HG02763 (cell line): Measurements from ENCODE around the gene MRPL38.
A peak's percentile ranks its signal among the peaks of the same experiment; 100 is the strongest.
"Not testable (repeated sequence)": the region's sequence is repeated elsewhere in the genome, so short reads cannot be mapped to it uniquely, and the experiment has no call there.

Experiments
- ATAC-seq: cut with Tn5 transposase; IDR thresholded peaks from one replicate; pipeline ENCODE4 v1.9.1; 2021; ENCODE audit warnings: mild to moderate bottlenecking, moderate library complexity; ENCODE audit not compliant: unreplicated experiment

MRPL38 gene

DNA sequence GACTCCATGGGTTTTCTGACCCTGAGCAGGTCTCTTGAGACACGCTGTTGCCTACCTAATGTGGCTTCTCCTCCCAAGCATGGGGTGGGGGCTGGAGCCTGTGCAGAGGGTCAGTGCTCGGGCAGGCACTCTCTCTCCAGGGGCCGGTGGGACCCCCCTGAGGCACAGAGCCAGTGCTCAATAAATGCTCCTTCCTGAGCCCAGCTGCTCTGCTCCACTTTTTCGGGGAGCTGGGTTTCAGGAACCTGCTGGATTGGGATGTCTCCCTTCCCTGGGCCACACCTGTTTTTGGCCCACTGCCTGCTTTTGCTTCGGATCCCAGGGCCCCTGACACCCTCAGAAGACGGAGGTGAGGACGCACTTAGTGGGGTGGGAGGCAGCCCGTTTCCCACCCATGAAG, 6.6 kb downstream of the MRPL38 start:
- ATAC-seq: no peak

DNA sequence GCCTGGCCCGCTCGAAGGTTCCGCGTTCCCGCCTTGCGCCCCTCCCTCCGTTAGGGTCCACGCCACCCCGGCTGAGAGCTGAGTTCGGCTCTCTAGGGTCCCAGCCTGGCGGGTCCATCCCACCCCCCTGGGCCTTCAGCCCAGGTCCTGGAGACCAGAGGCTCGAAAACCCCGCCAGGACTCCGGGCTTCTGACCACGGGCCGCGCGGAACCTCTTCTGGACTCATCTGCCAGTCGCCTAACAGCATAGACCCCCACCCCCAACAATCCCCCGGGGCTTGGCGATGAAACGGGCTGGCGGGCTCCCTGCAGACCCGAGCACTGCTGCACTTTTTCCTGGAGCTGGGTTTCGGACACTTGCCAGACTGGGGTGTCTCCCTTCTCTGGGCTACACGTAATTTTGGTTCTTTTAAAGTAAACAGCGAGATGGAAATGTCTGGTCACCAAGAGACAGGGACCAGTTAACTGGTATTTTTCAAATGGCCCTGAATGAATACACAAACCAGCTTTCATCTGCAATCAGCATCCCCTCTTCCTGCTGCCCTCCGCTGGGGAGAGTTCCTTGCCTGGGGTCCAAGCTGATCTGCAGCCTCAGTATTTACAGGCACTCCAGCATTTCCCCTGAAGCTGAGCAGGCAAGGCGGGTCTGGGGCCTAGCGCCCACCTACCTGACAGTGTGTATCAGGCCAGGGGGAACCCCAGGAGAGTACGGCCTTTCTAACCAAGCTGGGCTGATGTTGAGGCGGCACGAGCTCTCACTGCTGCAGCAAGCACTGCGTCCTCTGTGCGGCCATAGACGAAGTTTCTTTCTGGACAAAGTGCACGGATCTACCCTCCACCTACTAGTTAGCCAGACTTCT, 7.3 kb downstream of the MRPL38 start:
- ATAC-seq: no peak

DNA sequence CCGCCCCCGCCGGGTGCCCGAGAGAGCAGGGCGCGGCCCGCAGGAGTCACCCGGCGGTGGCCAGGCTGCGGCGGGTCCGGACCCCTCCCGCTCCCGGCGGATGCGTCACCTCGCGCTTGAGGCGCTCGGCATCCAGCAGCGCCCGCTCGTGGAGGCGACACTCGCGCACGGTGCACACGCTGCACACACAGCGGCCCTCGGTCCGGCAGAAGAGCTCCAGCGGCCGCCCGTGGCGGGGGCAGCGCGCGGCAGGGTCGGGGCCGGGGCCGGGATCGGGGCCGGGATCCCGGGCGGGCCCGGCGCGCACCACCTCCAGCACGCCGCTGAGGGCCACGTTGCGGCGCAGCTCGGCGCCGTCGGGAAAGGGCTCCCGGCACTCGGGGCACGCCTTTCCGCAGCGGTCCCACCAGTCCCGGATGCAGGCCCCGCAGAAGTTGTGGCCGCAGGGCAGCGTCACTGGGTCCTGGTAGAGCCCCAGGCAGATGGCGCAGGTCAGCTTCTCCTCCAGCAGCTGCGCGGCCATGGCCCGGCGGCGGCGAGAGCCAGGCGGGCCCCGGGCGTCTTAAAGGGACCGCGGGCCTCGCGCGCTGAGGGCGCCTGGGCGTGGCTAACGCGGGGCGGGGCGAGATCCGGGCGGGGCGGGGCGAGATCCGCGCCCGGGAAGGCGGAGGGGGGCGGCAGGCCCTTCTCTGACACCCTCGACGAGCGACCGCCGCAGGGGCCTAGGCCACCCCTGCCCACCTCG, 8.1 kb downstream of the MRPL38 start, which contains the start of gene TRIM65:
TSS of gene TRIM65 (minus strand) at position 537 of the 745 bp plus-strand sequence. CDS start at position 523, 14 bp downstream.
- peak; percentile 43 for ATAC-seq

DNA sequence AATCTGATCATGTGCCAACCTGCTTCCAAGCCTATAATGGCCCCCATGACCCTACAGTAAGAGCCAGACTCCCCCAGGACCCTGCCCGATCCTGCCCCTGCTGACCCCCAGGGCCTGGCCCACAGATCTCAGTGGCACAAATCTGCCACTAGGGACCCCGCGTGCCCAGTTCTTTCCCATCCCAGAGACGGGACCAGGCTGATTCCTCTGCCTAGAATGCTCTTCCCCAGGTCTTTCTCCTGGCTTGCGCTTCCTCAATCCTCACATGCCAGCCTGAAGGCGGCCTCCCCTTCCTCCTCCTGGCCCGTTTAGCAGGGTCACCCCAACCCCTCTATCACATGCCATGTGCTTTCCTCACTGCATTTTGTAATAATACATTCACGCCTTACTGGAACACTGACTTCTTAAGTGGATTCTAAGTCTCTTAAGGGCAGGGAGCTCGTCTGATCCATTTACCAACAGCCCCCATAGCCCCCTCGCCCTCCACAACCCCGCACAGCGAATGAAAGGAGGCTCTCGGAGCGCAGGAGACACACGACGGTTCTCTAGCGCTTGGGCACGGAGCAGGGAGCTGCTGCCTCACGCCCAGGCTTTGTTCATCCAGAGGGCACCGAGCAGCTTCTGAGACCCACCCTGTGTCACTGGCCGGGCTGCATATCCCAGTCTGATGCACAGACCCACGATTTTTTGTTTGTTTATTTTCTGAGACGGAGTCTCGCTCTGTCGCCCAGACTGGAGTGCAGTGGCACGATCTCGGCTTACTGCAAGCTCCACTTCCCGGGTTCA, 9.1 kb downstream of the MRPL38 start:
- ATAC-seq: no peak

- no peak for ATAC-seq
Observed at GRCh38 chr17:75894049-75894733, 10.5 kb downstream of the MRPL38 start.

- ATAC-seq: no peak
Observed at GRCh38 chr17:75893305-75894048, 11.2 kb downstream of the MRPL38 start.

GRCh38 chr17:75892556-75893224, 12.0 kb downstream of the MRPL38 start:
- ATAC-seq: no peak

DNA sequence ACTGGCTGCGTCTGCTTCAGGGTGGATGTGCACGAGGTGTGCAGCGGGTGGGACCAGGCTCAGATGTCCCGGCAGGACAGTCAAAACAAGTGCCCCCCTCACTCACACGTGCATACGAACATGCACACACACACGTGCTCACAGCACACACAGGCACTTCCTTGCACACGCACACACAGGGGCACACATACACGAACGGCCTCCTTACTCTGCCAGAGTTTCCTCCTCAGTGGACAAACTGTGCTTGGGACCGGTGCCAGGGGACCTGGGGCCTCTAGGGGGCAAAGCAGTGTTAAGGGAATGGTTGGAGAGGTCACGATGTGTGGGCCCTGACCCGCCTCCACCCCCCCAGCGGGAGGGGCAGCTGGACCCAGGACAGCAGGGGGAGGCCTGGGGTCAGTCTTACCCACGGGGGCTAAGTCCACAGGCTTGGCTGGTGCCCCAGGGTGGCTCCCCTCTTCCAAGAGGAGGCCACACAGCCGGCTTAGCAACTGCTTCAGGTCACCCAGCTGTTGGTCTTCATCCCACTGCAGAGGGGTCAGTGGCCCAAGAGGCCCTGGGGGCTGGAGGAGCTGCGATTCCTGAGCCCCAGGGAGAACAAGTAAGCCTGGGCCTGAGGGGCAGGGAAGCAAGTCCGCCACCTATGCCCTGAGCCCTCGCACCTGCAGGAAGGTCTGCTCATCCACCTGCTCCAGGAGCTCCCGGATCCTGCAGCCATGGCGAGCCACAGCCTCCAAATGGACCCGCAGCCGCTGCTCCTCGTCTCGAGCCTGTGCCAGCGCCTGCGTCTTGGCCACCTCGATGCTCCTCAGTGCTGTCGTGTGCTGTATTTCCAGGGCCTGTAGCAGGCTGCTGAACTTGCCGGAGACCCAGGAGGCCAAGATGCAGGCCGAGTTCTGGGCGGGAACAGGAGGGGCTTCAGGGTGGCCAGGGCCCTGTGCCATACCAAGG, 12.8 kb downstream of the MRPL38 start:
- ATAC-seq: no peak

DNA sequence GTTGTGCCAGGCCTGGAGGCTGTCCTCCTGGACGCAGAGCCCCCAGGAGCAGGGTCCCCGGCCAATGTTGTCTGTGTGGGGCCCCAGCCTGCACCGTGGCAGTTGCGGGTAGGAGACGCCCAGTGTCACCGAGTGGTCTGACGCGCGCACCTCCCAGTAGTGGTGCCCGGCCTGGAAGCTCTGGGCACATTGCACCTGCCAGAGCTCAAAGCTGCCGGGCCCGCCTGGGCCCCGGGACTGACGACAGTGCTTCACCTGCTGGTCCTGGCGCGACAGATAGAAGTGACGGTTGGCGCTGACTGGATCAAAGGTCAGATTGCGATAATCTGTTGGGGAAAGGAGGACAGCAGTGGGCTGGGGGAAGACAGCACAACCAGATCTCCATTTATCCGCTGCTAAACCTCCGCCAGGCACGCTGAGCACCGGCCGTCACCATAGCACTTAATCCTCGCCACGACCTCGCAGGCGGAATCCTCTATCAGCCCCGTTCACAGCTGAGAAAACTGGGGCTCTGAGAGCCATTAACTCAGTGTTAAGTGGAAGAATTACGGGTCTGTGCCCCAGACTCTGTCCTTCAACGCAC, 13.6 kb downstream of the MRPL38 start:
- no peak for ATAC-seq

DNA sequence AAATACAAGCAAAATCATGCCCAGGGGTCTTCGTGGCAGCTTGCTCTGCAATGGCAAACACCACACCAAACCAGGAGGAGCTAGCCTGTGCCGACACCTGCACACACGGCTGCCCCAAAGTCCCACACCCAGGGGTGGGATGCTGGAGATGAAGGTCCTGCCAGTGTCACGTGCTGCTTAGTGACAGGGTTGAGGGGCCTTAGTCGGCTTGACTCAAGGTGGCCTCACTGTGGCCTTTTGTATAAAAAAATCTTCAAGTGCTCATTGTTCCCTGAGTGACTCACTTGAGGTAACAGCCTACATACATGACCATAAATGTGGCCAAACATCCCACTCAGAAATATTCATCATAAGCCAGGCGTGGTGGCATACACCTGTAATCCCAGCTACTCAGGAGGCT, 15.2 kb downstream of the MRPL38 start:
- no peak for ATAC-seq

DNA sequence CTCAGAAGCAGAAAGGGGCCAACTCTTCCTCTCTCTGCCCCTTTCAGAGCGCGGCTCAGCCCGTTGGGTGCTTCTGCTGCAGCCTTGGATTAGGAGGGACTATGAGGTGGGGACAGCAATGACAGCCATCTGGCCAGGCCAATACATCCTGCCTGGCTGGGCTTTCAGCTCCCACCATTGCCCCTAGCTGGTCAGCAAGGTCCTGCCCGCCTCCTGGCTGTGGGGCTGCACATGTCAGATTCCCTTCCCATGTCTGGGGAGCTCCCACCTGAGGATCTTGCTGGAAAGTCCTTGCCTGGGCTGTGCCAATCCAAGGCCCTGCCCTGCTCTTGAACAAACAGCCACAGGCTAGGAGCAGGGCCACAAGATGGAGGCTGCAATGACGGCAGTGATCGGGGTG, 16.2 kb downstream of the MRPL38 start:
- no peak for ATAC-seq

DNA sequence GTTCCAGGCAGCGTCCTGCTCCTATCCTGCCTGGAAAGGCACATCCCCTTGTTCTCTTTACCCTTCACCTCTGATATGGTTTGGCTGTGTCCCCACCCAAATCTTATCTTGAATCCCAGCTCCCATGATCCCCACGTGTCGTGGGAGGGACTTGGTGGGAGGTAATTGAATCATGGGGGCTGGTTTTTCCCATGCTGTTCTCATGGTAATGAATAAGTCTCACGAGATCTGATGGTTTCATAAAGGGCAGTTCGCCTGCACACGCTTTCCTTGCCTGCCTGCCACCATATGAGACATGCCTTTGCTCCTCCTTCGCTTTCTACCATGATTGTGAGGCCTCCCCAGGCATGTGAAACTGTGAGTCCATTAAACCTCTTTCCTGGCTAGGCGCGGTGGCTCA, 18.8 kb downstream of the MRPL38 start:
- not testable (repeated sequence) for ATAC-seq

DNA sequence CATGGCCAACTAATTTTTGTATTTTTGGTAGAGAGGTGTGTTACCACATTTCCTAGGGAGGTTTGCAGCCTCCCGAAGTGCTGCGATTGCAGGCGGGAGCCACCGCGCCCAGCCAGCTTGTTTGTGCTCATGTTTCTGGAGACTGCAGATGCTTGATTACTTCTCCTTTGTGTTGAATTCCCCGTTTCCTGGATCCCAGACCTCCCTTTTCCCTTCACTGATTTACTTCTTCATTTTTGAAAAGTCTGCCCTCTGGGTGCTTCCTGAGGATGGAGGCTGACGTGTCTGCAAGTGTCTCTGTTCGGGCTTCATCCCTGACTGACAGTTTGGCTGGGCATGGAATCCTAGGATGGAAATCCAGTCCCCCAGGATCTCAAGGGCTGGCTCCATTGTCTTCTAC, 19.3 kb downstream of the MRPL38 start:
- no peak for ATAC-seq

DNA sequence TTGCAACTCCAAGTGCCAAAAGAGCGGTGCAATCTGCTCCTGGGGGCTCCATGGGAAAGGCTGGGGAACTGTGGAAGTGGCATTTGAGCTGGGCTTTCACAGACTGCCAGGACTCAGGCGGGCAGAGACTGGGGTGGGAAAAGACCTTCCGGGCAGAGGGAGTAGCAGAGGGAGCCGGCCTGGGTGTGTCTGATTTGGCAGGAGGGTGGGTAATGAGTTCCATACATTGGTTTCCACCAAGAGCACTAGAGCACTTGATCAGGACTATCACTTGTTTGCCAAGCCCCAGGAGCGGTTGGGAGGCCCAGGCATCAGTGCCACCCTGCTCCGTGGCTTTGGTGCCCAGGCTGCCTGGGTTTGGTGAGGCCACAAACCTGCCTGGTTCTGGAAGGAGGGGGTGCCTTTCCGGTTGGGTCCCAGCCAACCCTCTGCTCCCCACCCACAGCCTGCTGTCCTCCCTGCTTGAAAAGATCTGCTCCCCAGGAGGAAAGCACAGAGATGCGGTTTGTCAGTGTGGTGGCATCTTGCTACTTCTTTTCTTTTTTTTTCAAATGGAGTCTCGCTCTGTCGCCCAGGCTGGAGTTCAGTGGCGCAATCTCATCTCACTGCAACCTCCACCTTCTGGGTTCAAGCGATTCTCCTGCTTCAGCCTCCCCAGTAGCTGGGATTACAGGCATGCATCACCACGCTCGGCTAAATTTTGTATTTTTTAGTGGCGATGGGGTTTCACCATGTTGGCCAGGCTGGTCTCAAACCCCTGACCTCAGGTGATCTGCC, 22.8 kb downstream of the MRPL38 start:
- ATAC-seq: no peak

DNA sequence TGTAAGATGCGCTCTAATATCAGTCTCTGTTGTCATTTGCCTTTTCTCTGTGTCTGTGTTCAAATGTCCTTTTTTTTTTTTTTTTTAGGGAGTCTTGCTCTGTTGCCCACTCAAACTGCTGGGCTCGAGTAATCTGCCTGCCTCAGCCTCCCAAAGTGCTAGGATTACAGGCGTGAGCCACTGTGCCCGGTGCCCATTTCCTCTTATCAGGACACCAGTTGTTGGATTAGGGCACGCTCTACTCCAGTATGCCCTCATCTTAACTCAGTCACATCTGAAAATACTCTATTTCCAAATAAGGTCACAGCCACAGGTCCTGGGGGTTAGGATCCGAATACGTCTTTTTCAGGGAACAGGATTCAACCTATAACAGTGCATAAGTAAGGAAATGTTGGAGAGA, 24.4 kb downstream of the MRPL38 start:
- no peak for ATAC-seq

GRCh38 chr17:75878174-75878998, 26.3 kb downstream of the MRPL38 start, which contains the start of gene TRIM47:
Gene TRIM47 (minus strand): TSS chr17:75878581. CDS start chr17:75878548, 33 bp downstream.
- ATAC-seq: peak; percentile 12
